Stimulated activated CD4-positive, alpha-beta T cell treated with anti-CD3 and anti-CD28 coated beads, Interleukin-12 subunit alpha, Interleukin-12 subunit beta, amount 100 ng/mL, for 24 hours (primary cell): ENCODE measurements around the gene SLCO4A1.

Source experiments
- DNase-seq, 2 experiments: peaks; one replicate each; pipeline ENCODE4 v3.0.0-alpha.2; 2020; ENCODE audit warnings: low read depth in 2 of 2

The SLCO4A1 gene

GRCh38 chr20:62642051-62642665, at the start of gene SLCO4A1:
SLCO4A1 (plus strand) TSS chr20:62642503; CDS start chr20:62656455, 13,952 bp downstream.
- peak; percentile 72 to 82 for DNase-seq

GRCh38 chr20:62592506-62593177, 49.7 kb upstream of the SLCO4A1 start:
- no peak for DNase-seq

GRCh38 chr20:62593616-62594015, 48.7 kb upstream of the SLCO4A1 start:
- no peak for DNase-seq

GRCh38 chr20:62595069-62595468, 47.2 kb upstream of the SLCO4A1 start:
- DNase-seq = no peak

GRCh38 chr20:62595491-62595890, 46.8 kb upstream of the SLCO4A1 start:
- no peak for DNase-seq

- DNase-seq = no peak
These were observed 45.8 kb upstream of the SLCO4A1 start for GRCh38 chr20:62596486-62596885.

GRCh38 chr20:62596921-62597320, 45.4 kb upstream of the SLCO4A1 start:
- no peak for DNase-seq

- DNase-seq = no peak
These were observed 44.7 kb upstream of the SLCO4A1 start for GRCh38 chr20:62597416-62598115.

- DNase-seq = no peak
These were observed 43.5 kb upstream of the SLCO4A1 start for GRCh38 chr20:62598761-62599194.

- no peak for DNase-seq
These were observed 42.8 kb upstream of the SLCO4A1 start for GRCh38 chr20:62599216-62600110.

- DNase-seq = no peak
These were observed 41.1 kb upstream of the SLCO4A1 start for GRCh38 chr20:62601172-62601571.

- DNase-seq = no peak
These were observed 40.6 kb upstream of the SLCO4A1 start for GRCh38 chr20:62601714-62602113.

- no peak for DNase-seq
These were observed 39.8 kb upstream of the SLCO4A1 start for GRCh38 chr20:62602550-62602949.

GRCh38 chr20:62603021-62603906, 39.0 kb upstream of the SLCO4A1 start:
- no peak for DNase-seq

GRCh38 chr20:62603907-62604785, 38.2 kb upstream of the SLCO4A1 start:
- DNase-seq = no peak

GRCh38 chr20:62604796-62605195, 37.5 kb upstream of the SLCO4A1 start:
- no peak for DNase-seq

- no peak for DNase-seq
These were observed 36.9 kb upstream of the SLCO4A1 start for GRCh38 chr20:62605236-62605943.

GRCh38 chr20:62606016-62606415, 36.3 kb upstream of the SLCO4A1 start:
- no peak for DNase-seq

- DNase-seq = no peak
These were observed 35.6 kb upstream of the SLCO4A1 start for GRCh38 chr20:62606551-62607201.
